A549 (cell line): Measurements from ENCODE around the gene ELAVL4. TPM values are rescaled to one million over a fixed set of nuclear protein-coding genes. Genes with fewer than 3 reads are reported as not detected.

ENCODE experiments used
- ATAC-seq, 2 experiments: fragments of 200-7000 bp in 1 of 2; fragments of >200 bp in 1 of 2; cut with Nextera tagmentation in 1 of 2; cut with Tn5 transposase in 1 of 2; 3 replicates each; pipeline versions ENCODE4 v1.8.0 to v1.9.1; 2018 to 2020; ENCODE audit warnings: mild to moderate bottlenecking in 1 of 2, moderate library complexity in 1 of 2
- CTCF ChIA-PET: fragments of 300-600 bp; sonication (Branson Sonifier 250); formaldehyde crosslinking; extraction: SDS; loops from one replicate; lab custom pipeline; 2021; ENCODE audit warnings: antibody characterized with exemption, inconsistent platforms; lab: Yijun Ruan, JAX
- POLR2A ChIA-PET: fragments of 350-600 bp; formaldehyde crosslinking; extraction: SDS; loops from one replicate; lab custom pipeline; 2021; ENCODE audit warnings: antibody characterized with exemption, inconsistent platforms; lab: Yijun Ruan, JAX
- DNase-seq, 2 experiments: peaks; one replicate each; pipeline versions ENCODE4 v3.0.0 to v3.0.0-alpha.2; 2011 to 2016; ENCODE audit warnings: low read depth in 1 of 2, low spot score in 1 of 2
- FAIRE-seq: peaks from 2 replicates; lab custom pipeline; 2011; peaks lifted over from hg19 to GRCh38; lab: Jason Lieb, UNC
- H3K27ac ChIP-seq, 2 experiments: fragments of >200 bp; sonication (Bioruptor Twin); formaldehyde crosslinking; 3 replicates each; pipeline ENCODE4 v1.5.1; 2016 to 2017
- H3K4me1 ChIP-seq: fragments of >200 bp; sonication (Bioruptor Twin); formaldehyde crosslinking; 3 replicates; pipeline ENCODE4 v1.6.1; 2016
- H3K4me2 ChIP-seq: fragments of >200 bp; sonication (Bioruptor Twin); formaldehyde crosslinking; 3 replicates; pipeline ENCODE4 v1.6.1; 2016
- H3K4me3 ChIP-seq: fragments of >200 bp; sonication (Bioruptor Twin); formaldehyde crosslinking; 3 replicates; pipeline ENCODE4 v1.5.1; 2016
- H3K9me3 ChIP-seq: fragments of >200 bp; sonication (Bioruptor Twin); formaldehyde crosslinking; 3 replicates; pipeline ENCODE4 v1.6.1; 2016
- BHLHE40 ChIP-seq: IDR thresholded peaks from 2 replicates; pipeline ENCODE4 v1.6.1; 2012; ENCODE audit warnings: low read depth, low read length, inconsistent platforms
- CEBPB ChIP-seq, 2 experiments: fragments of >200 bp in 1 of 2; sonication (Bioruptor Twin) in 1 of 2; formaldehyde crosslinking in 1 of 2; IDR thresholded peaks; 2 replicates each; pipeline ENCODE4 v1.6.1; 2012 to 2016
- CHD4 ChIP-seq: fragments of 200-600 bp; sonication (generic); IDR thresholded peaks from 2 replicates; pipeline ENCODE4 v1.6.1; 2016; ENCODE audit warnings: antibody characterized with exemption, mild to moderate bottlenecking, borderline replicate concordance
- CTCF ChIP-seq: fragments of >200 bp; sonication (Bioruptor Twin); formaldehyde crosslinking; IDR thresholded peaks from 3 replicates; pipeline ENCODE4 v1.5.1; 2016
- E2F6 ChIP-seq: IDR thresholded peaks from 2 replicates; pipeline ENCODE4 v1.6.1; 2012; ENCODE audit warnings: low read depth, borderline replicate concordance
- EHMT2 ChIP-seq: fragments of 200-600 bp; sonication (generic); IDR thresholded peaks from 2 replicates; pipeline ENCODE4 v1.6.1; 2016; ENCODE audit warnings: antibody characterized with exemption, low read depth, mild to moderate bottlenecking, moderate library complexity
- ESRRA ChIP-seq: fragments of 150-350 bp; IDR thresholded peaks from 2 replicates; pipeline ENCODE4 v1.6.1; 2014; ENCODE audit warnings: mild to moderate bottlenecking, low read length, borderline replicate concordance
- FOSB ChIP-seq: fragments of 250-450 bp; sonication (Bioruptor Pico); IDR thresholded peaks from 2 replicates; pipeline ENCODE4 v1.5.0; 2020; ENCODE audit warnings: mild to moderate bottlenecking, moderate library complexity
- FOXS1 ChIP-seq: fragments of 250-450 bp; sonication (Bioruptor Pico); IDR thresholded peaks from 2 replicates; pipeline ENCODE4 v1.5.0; 2020; ENCODE audit warnings: mild to moderate bottlenecking, moderate library complexity
- GATA3 ChIP-seq: IDR thresholded peaks from 2 replicates; pipeline ENCODE4 v1.6.1; 2012; ENCODE audit warnings: borderline replicate concordance
- HEYL ChIP-seq: fragments of 250-450 bp; sonication (Bioruptor Pico); IDR thresholded peaks from 2 replicates; pipeline ENCODE4 v1.8.0; 2021; ENCODE audit warnings: mild to moderate bottlenecking, moderate library complexity
- HMGXB4 ChIP-seq: fragments of 250-450 bp; sonication (Bioruptor Pico); IDR thresholded peaks from 2 replicates; pipeline ENCODE4 v1.5.0; 2021; ENCODE audit warnings: mild to moderate bottlenecking, moderate library complexity, borderline replicate concordance
- HOXB5 ChIP-seq: fragments of 250-450 bp; sonication (Bioruptor Pico); IDR thresholded peaks from 2 replicates; pipeline ENCODE4 v1.5.0; 2020; ENCODE audit warnings: mild to moderate bottlenecking, moderate library complexity
- JUNB ChIP-seq: fragments of >200 bp; sonication (Bioruptor Twin); formaldehyde crosslinking; IDR thresholded peaks from 2 replicates; pipeline ENCODE4 v1.6.1; 2016
- KDM5A ChIP-seq: fragments of 200-600 bp; sonication (generic); IDR thresholded peaks from 2 replicates; pipeline ENCODE4 v1.6.1; 2016; ENCODE audit warnings: antibody characterized with exemption, mild to moderate bottlenecking
- MAZ ChIP-seq: fragments of 150-350 bp; IDR thresholded peaks from 2 replicates; pipeline ENCODE4 v1.6.1; 2014; ENCODE audit warnings: antibody characterized with exemption, low read depth, low read length, borderline replicate concordance
- NR3C1 ChIP-seq: fragments of >200 bp; sonication (Bioruptor Twin); formaldehyde crosslinking; IDR thresholded peaks from 3 replicates; pipeline ENCODE4 v1.6.1; 2017
- RFX5 ChIP-seq: fragments of 450-650 bp; IDR thresholded peaks from 2 replicates; pipeline ENCODE4 v1.7.1; 2014; ENCODE audit warnings: antibody characterized with exemption, mild to moderate bottlenecking, moderate library complexity
- SREBF2 ChIP-seq: fragments of 450-650 bp; IDR thresholded peaks from 2 replicates; pipeline ENCODE4 v1.6.1; 2014; ENCODE audit warnings: mild to moderate bottlenecking, moderate library complexity
- TP53 ChIP-seq: fragments of 250-450 bp; sonication (Bioruptor Pico); IDR thresholded peaks from 2 replicates; pipeline ENCODE4 v1.5.0; 2021; ENCODE audit warnings: mild to moderate bottlenecking, moderate library complexity
- ZC3H11A ChIP-seq: fragments of 450-650 bp; IDR thresholded peaks from 2 replicates; pipeline ENCODE4 v1.6.1; 2014; ENCODE audit warnings: antibody characterized with exemption, mild to moderate bottlenecking
- ZFP36 ChIP-seq: fragments of 450-650 bp; IDR thresholded peaks from 2 replicates; pipeline ENCODE4 v1.6.1; 2014; ENCODE audit warnings: borderline replicate concordance; ENCODE audit not compliant: partially characterized antibody
- WGBS: methylation state at CpG from one replicate; pipeline ENCODE4 v1.1.6; 2017; ENCODE audit errors: missing lambda C conversion rate; 5-methylcytosine and 5-hydroxymethylcytosine counted together
- polyA plus RNA-seq, 4 experiments: library from polyadenylated mRNA; depleted of rRNA in 3 of 4; stranded (reverse); fragments of >200 nt; fragmentation: RNase III in 1 of 4; extraction: RNeasy Plus Mini Kit Qiagen cat#74134 plus additional on column Dnase treatment in 1 of 4; gene quantifications; 2 replicates in 3 of 4; 3 replicates in 1 of 4; pipeline ENCODE4 v1.2.3, GENCODE V29; 2011 to 2017

Gene ELAVL4
- polyA plus RNA-seq, 2 of the 4 experiments (the other 2 are of a cell fraction) = not detected

GRCh38 chr1:50084389-50084788 is 24.3 kb upstream of the ELAVL4 start:
- CTCF ChIA-PET = no interaction called here
- POLR2A ChIA-PET = no interaction called here
- WGBS = 0% methylated on average over 1 of the region's 1 CpG
- Histone ChIP-seq H3K9me3 (no peaks in the 10 kb centered on the region), H3K4me2 (no peak overlapping the region), H3K4me1 (no peaks in the 10 kb centered on the region), H3K27ac (no peak overlapping the region), H3K4me3 (no peak overlapping the region)
- no peak for ATAC-seq
- TF ChIP-seq JUNB = no peak
- TF ChIP-seq NR3C1 = no peak
- TF ChIP-seq FOXS1 (CRISPR knock-in tag) = no peak
- TF ChIP-seq E2F6 = no peak
- no peak for TF ChIP-seq HOXB5 (CRISPR knock-in tag)
- no peak for TF ChIP-seq ZC3H11A
- no peak for TF ChIP-seq RFX5
- no peak for TF ChIP-seq CEBPB (IDR thresholded peaks at IDR 0.05)
- TF ChIP-seq BHLHE40 = no peak
- TF ChIP-seq MAZ = no peak
- no peak for TF ChIP-seq HMGXB4
- no peak for TF ChIP-seq GATA3
- no peak for TF ChIP-seq SREBF2
- TF ChIP-seq ESRRA = no peak
- no peak for TF ChIP-seq FOSB (CRISPR knock-in tag)
- no peak for TF ChIP-seq CTCF
- TF ChIP-seq ZFP36 = no peak
- no peak for TF ChIP-seq HEYL (CRISPR knock-in tag)
- no peak for TF ChIP-seq EHMT2
- FAIRE-seq = no peak
- DNase-seq = no peak

GRCh38 chr1:50091068-50091467 is 17.7 kb upstream of the ELAVL4 start:
- ATAC-seq (no peak), FAIRE-seq (no peak), DNase-seq (no peak)
- no peaks in the 10 kb centered on the region for H3K9me3 ChIP-seq
- TF ChIP-seq KDM5A = no peak
- H3K4me3 ChIP-seq = no peak overlapping the region
- no peak overlapping the region for H3K27ac ChIP-seq
- no peak overlapping the region for H3K4me2 ChIP-seq
- WGBS = 31% methylated on average over 9 of the region's 9 CpGs
- POLR2A ChIA-PET = no interaction called here
- H3K4me1 ChIP-seq = no peaks in the 10 kb centered on the region
- CTCF ChIA-PET = no interaction called here

GRCh38 chr1:50095716-50096115 is 13.0 kb upstream of the ELAVL4 start:
- ChIA-PET CTCF (interaction anchor here (0.7 kb wide), 1 partner anchor 15 kb away, joined by 3 read pairs; no protein-coding TSS in a partner anchor), POLR2A (no interaction called here)
- H3K27ac ChIP-seq = no peak overlapping the region
- no peak overlapping the region for H3K4me2 ChIP-seq
- FAIRE-seq (no peak), DNase-seq (no peak), ATAC-seq (no peak)
- no peak overlapping the region for H3K4me3 ChIP-seq
- H3K9me3 ChIP-seq = no peaks in the 10 kb centered on the region
- 4% methylated on average over 3 of the region's 3 CpGs for WGBS
- TF ChIP-seq ESRRA = no peak
- TF ChIP-seq TP53 = no peak
- TF ChIP-seq CHD4 = no peak
- H3K4me1 ChIP-seq = no peaks in the 10 kb centered on the region
